HG03575 (cell line): ENCODE results near the gene AP3S1.
"Not testable (repeated sequence)": the region's sequence is repeated elsewhere in the genome, so short reads cannot be mapped to it uniquely, and the experiment has no call there.

Source experiments
- ATAC-seq: cut with Tn5 transposase; IDR thresholded peaks from one replicate; pipeline ENCODE4 v1.9.1; 2021; ENCODE audit not compliant: unreplicated experiment, insufficient number of reproducible peaks, low FRiP score; ENCODE audit errors: extremely low read depth

The AP3S1 gene

GRCh38 chr5:115928578-115929407, 87.1 kb downstream of the AP3S1 start:
- not testable (repeated sequence) for ATAC-seq

- not testable (repeated sequence) for ATAC-seq
Measured at GRCh38 chr5:115930171-115930570, 88.4 kb downstream of the AP3S1 start.

- ATAC-seq, result no peak
Measured at GRCh38 chr5:115930630-115931337, 89.0 kb downstream of the AP3S1 start.

- ATAC-seq, result no peak
Measured at GRCh38 chr5:115932991-115933390, 91.3 kb downstream of the AP3S1 start.

GRCh38 chr5:115934388-115934974, 92.7 kb downstream of the AP3S1 start:
- no peak for ATAC-seq

- ATAC-seq, result no peak
Measured at GRCh38 chr5:115936031-115936430, 94.3 kb downstream of the AP3S1 start.

GRCh38 chr5:115939059-115939458, 97.3 kb downstream of the AP3S1 start:
- no peak for ATAC-seq

GRCh38 chr5:115940080-115940810, 98.5 kb downstream of the AP3S1 start:
- ATAC-seq, result no peak

GRCh38 chr5:115941051-115941675, 99.4 kb downstream of the AP3S1 start:
- no peak for ATAC-seq

- no peak for ATAC-seq
Measured at GRCh38 chr5:115944501-115944900, 102.8 kb downstream of the AP3S1 start.

GRCh38 chr5:115946655-115947054, 104.9 kb downstream of the AP3S1 start:
- no peak for ATAC-seq

GRCh38 chr5:115947260-115947659, 105.5 kb downstream of the AP3S1 start:
- ATAC-seq, result no peak

- no peak for ATAC-seq
Measured at GRCh38 chr5:115948091-115948534, 106.4 kb downstream of the AP3S1 start.

- ATAC-seq, result no peak
Measured at GRCh38 chr5:115949096-115949495, 107.4 kb downstream of the AP3S1 start.

- ATAC-seq, result no peak
Measured at GRCh38 chr5:115952588-115952987, 110.9 kb downstream of the AP3S1 start.

- ATAC-seq, result no peak
Measured at GRCh38 chr5:115954144-115954543, 112.4 kb downstream of the AP3S1 start.

GRCh38 chr5:115956957-115957356, 115.2 kb downstream of the AP3S1 start:
- no peak for ATAC-seq

- no peak for ATAC-seq
Measured at GRCh38 chr5:115961381-115962238, 119.9 kb downstream of the AP3S1 start.
